ENCODE data around the gene NPPB. TPM values are rescaled to one million over a fixed set of nuclear protein-coding genes. Genes with fewer than 3 reads are reported as not detected.

NPPB gene
- total and polyA plus RNA-seq, 2 experiments from 2014 or later, result 0.95 TPM; not detected in 1

- TF ChIP-seq, protein P1, sequence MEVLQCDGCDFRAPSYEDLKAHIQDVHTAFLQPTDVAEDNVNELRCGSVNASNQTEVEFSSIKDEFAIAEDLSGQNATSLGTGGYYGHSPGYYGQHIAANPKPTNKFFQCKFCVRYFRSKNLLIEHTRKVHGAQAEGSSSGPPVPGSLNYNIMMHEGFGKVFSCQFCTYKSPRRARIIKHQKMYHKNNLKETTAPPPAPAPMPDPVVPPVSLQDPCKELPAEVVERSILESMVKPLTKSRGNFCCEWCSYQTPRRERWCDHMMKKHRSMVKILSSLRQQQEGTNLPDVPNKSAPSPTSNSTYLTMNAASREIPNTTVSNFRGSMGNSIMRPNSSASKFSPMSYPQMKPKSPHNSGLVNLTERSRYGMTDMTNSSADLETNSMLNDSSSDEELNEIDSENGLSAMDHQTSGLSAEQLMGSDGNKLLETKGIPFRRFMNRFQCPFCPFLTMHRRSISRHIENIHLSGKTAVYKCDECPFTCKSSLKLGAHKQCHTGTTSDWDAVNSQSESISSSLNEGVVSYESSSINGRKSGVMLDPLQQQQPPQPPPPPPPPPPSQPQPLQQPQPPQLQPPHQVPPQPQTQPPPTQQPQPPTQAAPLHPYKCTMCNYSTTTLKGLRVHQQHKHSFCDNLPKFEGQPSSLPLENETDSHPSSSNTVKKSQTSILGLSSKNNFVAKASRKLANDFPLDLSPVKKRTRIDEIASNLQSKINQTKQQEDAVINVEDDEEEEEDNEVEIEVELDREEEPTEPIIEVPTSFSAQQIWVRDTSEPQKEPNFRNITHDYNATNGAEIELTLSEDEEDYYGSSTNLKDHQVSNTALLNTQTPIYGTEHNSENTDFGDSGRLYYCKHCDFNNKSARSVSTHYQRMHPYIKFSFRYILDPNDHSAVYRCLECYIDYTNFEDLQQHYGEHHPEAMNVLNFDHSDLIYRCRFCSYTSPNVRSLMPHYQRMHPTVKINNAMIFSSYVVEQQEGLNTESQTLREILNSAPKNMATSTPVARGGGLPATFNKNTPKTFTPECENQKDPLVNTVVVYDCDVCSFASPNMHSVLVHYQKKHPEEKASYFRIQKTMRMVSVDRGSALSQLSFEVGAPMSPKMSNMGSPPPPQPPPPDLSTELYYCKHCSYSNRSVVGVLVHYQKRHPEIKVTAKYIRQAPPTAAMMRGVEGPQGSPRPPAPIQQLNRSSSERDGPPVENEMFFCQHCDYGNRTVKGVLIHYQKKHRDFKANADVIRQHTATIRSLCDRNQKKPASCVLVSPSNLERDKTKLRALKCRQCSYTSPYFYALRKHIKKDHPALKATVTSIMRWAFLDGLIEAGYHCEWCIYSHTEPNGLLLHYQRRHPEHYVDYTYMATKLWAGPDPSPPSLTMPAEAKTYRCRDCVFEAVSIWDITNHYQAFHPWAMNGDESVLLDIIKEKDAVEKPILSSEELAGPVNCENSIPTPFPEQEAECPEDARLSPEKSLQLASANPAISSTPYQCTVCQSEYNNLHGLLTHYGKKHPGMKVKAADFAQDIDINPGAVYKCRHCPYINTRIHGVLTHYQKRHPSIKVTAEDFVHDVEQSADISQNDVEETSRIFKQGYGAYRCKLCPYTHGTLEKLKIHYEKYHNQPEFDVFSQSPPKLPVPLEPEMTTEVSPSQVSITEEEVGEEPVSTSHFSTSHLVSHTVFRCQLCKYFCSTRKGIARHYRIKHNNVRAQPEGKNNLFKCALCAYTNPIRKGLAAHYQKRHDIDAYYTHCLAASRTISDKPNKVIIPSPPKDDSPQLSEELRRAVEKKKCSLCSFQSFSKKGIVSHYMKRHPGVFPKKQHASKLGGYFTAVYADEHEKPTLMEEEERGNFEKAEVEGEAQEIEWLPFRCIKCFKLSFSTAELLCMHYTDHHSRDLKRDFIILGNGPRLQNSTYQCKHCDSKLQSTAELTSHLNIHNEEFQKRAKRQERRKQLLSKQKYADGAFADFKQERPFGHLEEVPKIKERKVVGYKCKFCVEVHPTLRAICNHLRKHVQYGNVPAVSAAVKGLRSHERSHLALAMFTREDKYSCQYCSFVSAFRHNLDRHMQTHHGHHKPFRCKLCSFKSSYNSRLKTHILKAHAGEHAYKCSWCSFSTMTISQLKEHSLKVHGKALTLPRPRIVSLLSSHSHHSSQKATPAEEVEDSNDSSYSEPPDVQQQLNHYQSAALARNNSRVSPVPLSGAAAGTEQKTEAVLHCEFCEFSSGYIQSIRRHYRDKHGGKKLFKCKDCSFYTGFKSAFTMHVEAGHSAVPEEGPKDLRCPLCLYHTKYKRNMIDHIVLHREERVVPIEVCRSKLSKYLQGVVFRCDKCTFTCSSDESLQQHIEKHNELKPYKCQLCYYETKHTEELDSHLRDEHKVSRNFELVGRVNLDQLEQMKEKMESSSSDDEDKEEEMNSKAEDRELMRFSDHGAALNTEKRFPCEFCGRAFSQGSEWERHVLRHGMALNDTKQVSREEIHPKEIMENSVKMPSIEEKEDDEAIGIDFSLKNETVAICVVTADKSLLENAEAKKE (CRISPR knock-in tag; IDR thresholded peaks at IDR 0.05), result no peak
- no peak for TF ChIP-seq ZNF114 (CRISPR knock-in tag; IDR thresholded peaks at IDR 0.05)
- TF ChIP-seq, protein P2, sequence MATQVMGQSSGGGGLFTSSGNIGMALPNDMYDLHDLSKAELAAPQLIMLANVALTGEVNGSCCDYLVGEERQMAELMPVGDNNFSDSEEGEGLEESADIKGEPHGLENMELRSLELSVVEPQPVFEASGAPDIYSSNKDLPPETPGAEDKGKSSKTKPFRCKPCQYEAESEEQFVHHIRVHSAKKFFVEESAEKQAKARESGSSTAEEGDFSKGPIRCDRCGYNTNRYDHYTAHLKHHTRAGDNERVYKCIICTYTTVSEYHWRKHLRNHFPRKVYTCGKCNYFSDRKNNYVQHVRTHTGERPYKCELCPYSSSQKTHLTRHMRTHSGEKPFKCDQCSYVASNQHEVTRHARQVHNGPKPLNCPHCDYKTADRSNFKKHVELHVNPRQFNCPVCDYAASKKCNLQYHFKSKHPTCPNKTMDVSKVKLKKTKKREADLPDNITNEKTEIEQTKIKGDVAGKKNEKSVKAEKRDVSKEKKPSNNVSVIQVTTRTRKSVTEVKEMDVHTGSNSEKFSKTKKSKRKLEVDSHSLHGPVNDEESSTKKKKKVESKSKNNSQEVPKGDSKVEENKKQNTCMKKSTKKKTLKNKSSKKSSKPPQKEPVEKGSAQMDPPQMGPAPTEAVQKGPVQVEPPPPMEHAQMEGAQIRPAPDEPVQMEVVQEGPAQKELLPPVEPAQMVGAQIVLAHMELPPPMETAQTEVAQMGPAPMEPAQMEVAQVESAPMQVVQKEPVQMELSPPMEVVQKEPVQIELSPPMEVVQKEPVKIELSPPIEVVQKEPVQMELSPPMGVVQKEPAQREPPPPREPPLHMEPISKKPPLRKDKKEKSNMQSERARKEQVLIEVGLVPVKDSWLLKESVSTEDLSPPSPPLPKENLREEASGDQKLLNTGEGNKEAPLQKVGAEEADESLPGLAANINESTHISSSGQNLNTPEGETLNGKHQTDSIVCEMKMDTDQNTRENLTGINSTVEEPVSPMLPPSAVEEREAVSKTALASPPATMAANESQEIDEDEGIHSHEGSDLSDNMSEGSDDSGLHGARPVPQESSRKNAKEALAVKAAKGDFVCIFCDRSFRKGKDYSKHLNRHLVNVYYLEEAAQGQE (IDR thresholded peaks at IDR 0.05; ENCODE audit: unreplicated experiment), result no peak
Measured at GRCh38 chr1:11885916-11886315, 27.2 kb upstream of the NPPB start (continued).

GRCh38 chr1:11882814-11883538 is 24.2 kb upstream of the NPPB start:
- Histone ChIP-seq H3K9me2 (ENCODE audit: insufficient read depth) (no peaks in the 10 kb centered on the region), H4K20me1 (replicated peaks; ENCODE audit: insufficient read depth) (no peaks in the 10 kb centered on the region), H3F3A (replicated peaks; ENCODE audit: low read depth) (no peaks in the 10 kb centered on the region), H2AFZ (peak overlapping the region; percentile 87), H3K36me3 (ENCODE audit: insufficient read depth) (no peaks in the 10 kb centered on the region), H3K79me2 (replicated peaks; ENCODE audit: insufficient read depth) (no peaks in the 10 kb centered on the region), H3K27ac (ENCODE audit: low read depth) (no peak overlapping the region), H3K4me1 (ENCODE audit: insufficient read depth) (peaks cover 3% of the 10 kb centered on the region; the same call in 1 of the 2 replicates), H3K4me2 (peak overlapping the region; percentile 60), H3K27me3 (ENCODE audit: insufficient read depth) (no peaks in the 10 kb centered on the region), H3K4me3 (no peak overlapping the region)
- peaks cover 11% of the 10 kb centered on the region for H3K4me1 Mint-ChIP-seq
- no peaks in the 10 kb centered on the region for H3K36me3 Mint-ChIP-seq (ENCODE audit: low read depth)
- DNase-seq (ENCODE audit: low spot score) (peak; percentile 80), ATAC-seq (peak; percentile 81)
- H3K27me3 Mint-ChIP-seq (ENCODE audit: insufficient read depth, low read depth, poor library complexity), result no peaks in the 10 kb centered on the region
- H3K27ac Mint-ChIP-seq, result no peak overlapping the region
- H3K4me3 Mint-ChIP-seq, result no peak overlapping the region
- no peaks in the 10 kb centered on the region for H3K9me3 Mint-ChIP-seq
- TF ChIP-seq POLR2AphosphoS5 (IDR thresholded peaks at IDR 0.05; ENCODE audit: low read depth) (no peak), STAT1 (IDR thresholded peaks at IDR 0.05; ENCODE audit: unreplicated experiment) (no peak)
- TF ChIP-seq, protein P3, sequence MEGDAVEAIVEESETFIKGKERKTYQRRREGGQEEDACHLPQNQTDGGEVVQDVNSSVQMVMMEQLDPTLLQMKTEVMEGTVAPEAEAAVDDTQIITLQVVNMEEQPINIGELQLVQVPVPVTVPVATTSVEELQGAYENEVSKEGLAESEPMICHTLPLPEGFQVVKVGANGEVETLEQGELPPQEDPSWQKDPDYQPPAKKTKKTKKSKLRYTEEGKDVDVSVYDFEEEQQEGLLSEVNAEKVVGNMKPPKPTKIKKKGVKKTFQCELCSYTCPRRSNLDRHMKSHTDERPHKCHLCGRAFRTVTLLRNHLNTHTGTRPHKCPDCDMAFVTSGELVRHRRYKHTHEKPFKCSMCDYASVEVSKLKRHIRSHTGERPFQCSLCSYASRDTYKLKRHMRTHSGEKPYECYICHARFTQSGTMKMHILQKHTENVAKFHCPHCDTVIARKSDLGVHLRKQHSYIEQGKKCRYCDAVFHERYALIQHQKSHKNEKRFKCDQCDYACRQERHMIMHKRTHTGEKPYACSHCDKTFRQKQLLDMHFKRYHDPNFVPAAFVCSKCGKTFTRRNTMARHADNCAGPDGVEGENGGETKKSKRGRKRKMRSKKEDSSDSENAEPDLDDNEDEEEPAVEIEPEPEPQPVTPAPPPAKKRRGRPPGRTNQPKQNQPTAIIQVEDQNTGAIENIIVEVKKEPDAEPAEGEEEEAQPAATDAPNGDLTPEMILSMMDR (conservative IDR thresholded peaks at IDR 0.05; ENCODE audit: low read depth in 2 of 2), result no peak
- TF ChIP-seq, protein P4, sequence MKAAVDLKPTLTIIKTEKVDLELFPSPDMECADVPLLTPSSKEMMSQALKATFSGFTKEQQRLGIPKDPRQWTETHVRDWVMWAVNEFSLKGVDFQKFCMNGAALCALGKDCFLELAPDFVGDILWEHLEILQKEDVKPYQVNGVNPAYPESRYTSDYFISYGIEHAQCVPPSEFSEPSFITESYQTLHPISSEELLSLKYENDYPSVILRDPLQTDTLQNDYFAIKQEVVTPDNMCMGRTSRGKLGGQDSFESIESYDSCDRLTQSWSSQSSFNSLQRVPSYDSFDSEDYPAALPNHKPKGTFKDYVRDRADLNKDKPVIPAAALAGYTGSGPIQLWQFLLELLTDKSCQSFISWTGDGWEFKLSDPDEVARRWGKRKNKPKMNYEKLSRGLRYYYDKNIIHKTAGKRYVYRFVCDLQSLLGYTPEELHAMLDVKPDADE (IDR thresholded peaks at IDR 0.05), result no peak
- TF ChIP-seq, protein P2 (IDR thresholded peaks at IDR 0.05; ENCODE audit: unreplicated experiment), result no peak

All from GM23338 (cell line).